Measurements from ENCODE around the gene CSRP3.

The CSRP3 gene

DNA sequence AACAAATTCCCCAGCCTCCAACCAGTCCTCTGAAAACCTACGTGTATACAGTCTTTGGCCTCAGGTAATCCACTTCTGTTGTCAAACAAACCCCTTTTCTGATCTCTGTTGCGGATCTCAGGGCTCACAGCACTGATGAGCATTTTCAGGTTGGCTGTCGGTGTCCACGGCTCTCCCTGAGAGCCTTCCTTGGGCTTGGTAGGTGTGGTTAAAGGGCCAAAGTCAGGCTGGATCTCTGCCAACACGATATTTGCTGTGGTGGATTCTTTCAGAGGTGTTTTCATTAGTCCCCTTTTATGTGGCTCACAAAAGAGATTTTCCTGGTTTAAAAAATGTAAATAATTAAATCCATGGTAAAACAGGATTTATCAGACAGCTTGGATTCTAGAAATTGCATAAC, 36.0 kb upstream of the CSRP3 start:
- DNase-seq (ENCODE audit: low spot score) = no peak
- TF ChIP-seq, protein P1, sequence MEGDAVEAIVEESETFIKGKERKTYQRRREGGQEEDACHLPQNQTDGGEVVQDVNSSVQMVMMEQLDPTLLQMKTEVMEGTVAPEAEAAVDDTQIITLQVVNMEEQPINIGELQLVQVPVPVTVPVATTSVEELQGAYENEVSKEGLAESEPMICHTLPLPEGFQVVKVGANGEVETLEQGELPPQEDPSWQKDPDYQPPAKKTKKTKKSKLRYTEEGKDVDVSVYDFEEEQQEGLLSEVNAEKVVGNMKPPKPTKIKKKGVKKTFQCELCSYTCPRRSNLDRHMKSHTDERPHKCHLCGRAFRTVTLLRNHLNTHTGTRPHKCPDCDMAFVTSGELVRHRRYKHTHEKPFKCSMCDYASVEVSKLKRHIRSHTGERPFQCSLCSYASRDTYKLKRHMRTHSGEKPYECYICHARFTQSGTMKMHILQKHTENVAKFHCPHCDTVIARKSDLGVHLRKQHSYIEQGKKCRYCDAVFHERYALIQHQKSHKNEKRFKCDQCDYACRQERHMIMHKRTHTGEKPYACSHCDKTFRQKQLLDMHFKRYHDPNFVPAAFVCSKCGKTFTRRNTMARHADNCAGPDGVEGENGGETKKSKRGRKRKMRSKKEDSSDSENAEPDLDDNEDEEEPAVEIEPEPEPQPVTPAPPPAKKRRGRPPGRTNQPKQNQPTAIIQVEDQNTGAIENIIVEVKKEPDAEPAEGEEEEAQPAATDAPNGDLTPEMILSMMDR (IDR thresholded peaks at IDR 0.05; ENCODE audit: extremely low read depth, insufficient read depth, missing control alignments) = no peak
- in situ Hi-C loops (cut with MboI; ENCODE audit: low pct_unique_long_range_greater_than_20kb, low sequenced_read_pairs, unreplicated experiment) = no loop called here

DNA sequence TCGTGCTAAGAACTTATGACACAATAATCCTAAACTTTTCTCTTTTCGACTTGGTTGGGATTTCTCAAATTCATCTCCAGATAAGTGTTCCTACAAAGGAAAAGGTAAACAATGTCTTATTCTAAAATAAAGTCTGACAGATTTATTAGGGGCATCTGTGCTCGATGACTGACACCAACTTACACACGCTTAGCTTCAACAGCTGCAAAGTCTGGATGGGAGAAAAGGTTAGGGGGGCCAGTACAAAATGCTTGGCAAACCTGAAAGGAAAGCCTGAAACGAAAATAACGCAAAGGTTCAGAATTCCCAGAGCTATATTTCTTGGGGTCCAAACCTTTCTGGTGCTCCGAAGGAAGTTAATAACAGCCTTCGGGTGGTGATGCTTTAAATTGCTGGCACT, 35.6 kb upstream of the CSRP3 start:
- in situ Hi-C loops (cut with MboI; ENCODE audit: low pct_unique_long_range_greater_than_20kb, low sequenced_read_pairs, unreplicated experiment) = no loop called here
- TF ChIP-seq, protein P1 (IDR thresholded peaks at IDR 0.05; ENCODE audit: extremely low read depth, insufficient read depth, missing control alignments) = no peak
- no peak for DNase-seq (ENCODE audit: low spot score)

GRCh38 chr11:19234231-19234817, 32.5 kb upstream of the CSRP3 start:
- in situ Hi-C loops (cut with MboI; ENCODE audit: low pct_unique_long_range_greater_than_20kb, low sequenced_read_pairs, unreplicated experiment) = no loop called here
- DNase-seq (ENCODE audit: low spot score) = no peak
- TF ChIP-seq, protein P1 (IDR thresholded peaks at IDR 0.05; ENCODE audit: extremely low read depth, insufficient read depth, missing control alignments) = no peak

DNA sequence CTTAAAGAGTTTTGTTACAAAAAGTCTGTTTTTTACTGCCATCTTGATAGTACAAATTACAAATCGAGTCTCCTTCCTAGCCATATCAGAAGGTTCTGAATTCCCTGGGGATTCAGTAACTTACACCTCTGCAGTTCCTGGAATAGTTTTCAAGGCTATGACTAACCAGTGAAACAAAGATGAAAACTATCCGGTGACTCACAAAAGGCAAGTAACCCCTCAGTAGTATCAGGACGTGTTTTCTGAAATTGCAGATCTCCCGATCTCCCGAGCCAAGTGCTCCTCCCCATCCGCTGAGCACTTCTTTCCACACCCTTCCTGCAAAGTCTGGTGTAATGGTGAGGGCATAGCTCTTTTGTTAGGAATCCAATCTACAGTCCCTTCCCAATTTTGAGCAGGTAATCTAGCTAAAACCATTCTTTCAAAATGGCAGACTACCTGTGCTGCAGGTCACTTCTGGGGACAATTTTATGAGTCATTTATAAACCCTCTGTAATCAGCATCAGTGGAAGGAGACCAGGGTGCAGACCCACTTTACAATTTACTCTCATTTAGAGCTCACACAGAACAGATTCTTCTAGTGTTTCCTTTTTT, 31.2 kb upstream of the CSRP3 start:
- in situ Hi-C loops (cut with MboI; ENCODE audit: low pct_unique_long_range_greater_than_20kb, low sequenced_read_pairs, unreplicated experiment) = no loop called here
- TF ChIP-seq, protein P1 (IDR thresholded peaks at IDR 0.05; ENCODE audit: extremely low read depth, insufficient read depth, missing control alignments) = no peak
- no peak for DNase-seq (ENCODE audit: low spot score)

DNA sequence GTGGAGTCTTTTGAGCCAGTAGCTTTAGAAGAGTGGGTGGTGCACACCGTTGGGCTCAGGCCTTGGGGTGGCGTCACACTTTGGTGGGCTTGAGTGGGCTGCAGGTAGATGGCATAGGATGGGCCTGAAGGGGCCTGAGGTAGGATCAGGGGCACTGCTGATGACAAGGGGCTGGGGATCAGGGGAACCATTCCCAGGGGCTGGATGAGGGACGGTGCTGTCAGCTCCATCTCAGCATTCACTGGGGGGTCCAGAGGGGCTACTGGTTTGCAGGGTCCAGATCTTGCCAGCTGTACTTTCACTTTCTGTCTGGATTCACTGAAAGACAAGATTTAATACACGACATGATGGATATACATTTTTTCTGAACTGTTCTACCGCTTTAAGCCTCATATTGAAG, 27.9 kb upstream of the CSRP3 start:
- no peak for DNase-seq (ENCODE audit: low spot score)
- TF ChIP-seq, protein P1 (IDR thresholded peaks at IDR 0.05; ENCODE audit: extremely low read depth, insufficient read depth, missing control alignments) = no peak
- in situ Hi-C loops (cut with MboI; ENCODE audit: low pct_unique_long_range_greater_than_20kb, low sequenced_read_pairs, unreplicated experiment) = no loop called here

DNA sequence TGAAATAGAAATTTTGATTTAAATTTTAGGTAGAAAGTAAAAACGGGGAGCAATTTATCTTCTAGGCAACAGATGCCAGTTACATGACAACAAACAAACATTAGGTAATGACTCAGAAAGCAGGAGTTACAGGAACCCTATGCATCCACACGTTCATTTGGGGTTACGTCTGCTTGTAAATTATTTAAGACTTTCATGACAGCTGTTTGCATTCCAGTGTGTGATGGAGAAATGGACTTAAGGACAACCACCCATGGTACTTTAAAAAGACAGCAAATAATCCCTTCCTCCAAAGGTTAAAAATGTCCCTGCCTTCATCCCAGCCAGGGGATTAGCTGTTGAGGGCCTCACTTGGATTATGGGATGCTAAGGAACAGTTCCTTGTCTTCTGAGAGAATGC, 27.2 kb upstream of the CSRP3 start:
- in situ Hi-C loops (cut with MboI; ENCODE audit: low pct_unique_long_range_greater_than_20kb, low sequenced_read_pairs, unreplicated experiment) = no loop called here
- TF ChIP-seq, protein P1 (IDR thresholded peaks at IDR 0.05; ENCODE audit: extremely low read depth, insufficient read depth, missing control alignments) = no peak
- no peak for DNase-seq (ENCODE audit: low spot score)

All from GM13977 (cell line).